ENCODE data around the gene EIF5AL1.
"Not testable (repeated sequence)": the region's sequence is repeated elsewhere in the genome, so short reads cannot be mapped to it uniquely, and the experiment has no call there.

- TF ChIP-seq CTCF (IDR thresholded peaks at IDR 0.05; ENCODE audit: low read depth, low read length); EZH2phosphoT487 (IDR thresholded peaks at IDR 0.05; ENCODE audit: low read depth): not testable (repeated sequence)
These were observed 5.2 kb downstream of the EIF5AL1 start for GRCh38 chr10:79517567-79517966.

Measured in OCI-LY3 (cell line).